ENCODE data around the gene SLC38A10. TPM values are rescaled to one million over a fixed set of nuclear protein-coding genes. Genes with fewer than 3 reads are reported as not detected.

SLC38A10 gene
- total and polyA plus RNA-seq, 2 of the 13 experiments (the other 11 are each of a cell fraction or from before 2014, with no cell fraction given): 23.4 to 55.8 TPM

DNA sequence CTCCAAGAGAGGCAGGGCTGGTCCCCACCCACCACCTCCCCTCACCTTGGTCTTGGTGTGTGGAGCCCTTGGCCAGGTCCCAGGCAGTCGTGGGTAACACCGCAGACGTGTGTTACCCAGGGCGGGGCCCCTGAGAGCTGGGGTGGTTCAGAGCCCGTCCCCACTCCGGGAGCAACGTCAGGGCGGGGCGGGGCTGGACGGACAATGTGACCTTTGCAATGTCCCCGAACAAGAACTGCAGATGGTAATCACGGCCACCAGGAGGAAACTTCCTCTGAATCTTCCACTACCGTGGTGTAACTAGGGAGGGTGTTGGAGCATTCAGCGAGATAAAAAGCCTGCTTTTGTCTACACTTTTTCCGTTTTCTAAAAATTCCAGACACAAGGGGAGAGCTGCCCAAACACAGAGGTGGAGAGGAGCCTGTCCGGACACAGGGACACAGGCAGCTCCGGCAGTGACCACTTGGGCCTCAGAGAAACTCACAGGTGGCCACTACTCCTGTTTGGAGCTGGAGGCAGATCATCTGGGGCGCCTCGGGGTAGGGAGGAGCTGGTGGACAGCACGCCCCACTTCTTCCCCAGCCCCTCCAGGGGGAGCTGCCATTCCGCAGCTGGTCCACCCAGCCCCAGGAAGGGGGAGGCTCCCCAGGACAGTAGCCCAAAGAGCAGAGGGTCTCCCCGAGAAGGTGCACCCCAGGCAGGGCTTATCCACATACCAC lies 14.2 kb upstream of the SLC38A10 start:
- in situ Hi-C loops (cut with HindIII; ENCODE audit: extremely low pct_ligation_motif_present, low pct_unique_long_range_greater_than_20kb): loop anchor here (5.0 kb wide), 1 partner anchor 88 kb away; the partner anchor contains the start of gene BAHCC1
- H3K36me3 ChIP-seq (replicated peaks in 1 of 2; ENCODE audit: control insufficient read depth in 1 of 2, insufficient read depth in 2 of 2, low read length in 2 of 2): no peaks in the 10 kb centered on the region
- WGBS (ENCODE audit: low lambda C conversion rate): 3% methylated on average over 14 of the region's 22 CpGs
- H3K4me2 ChIP-seq (ENCODE audit: low read depth, low read length): peak overlapping the region; percentile 98
- no peaks in the 10 kb centered on the region for H3K79me2 ChIP-seq (ENCODE audit: insufficient read depth, low read length)
- peak overlapping the region; percentile 32 for H3K27ac ChIP-seq (ENCODE audit: extremely low read length, insufficient read depth, low read length)
- FAIRE-seq (peak; percentile 99), ATAC-seq (peak; percentile 78), DNase-seq (ENCODE audit: low spot score) (peak; percentile 91)
- ChIA-PET CTCF (ENCODE audit: low intra/inter-chr PET ratio, low total read pairs) (interaction anchor here (0.7 to 1.4 kb wide), 4 partner anchors 25 to 175 kb away, joined by 3 to 6 read pairs (median 4); no protein-coding TSS in a partner anchor), POLR2A (interaction anchor here (0.8 to 4.4 kb wide), 12 partner anchors 10 to 175 kb away, joined by 3 to 23 read pairs (median 4); partner anchors contain the start of genes BAHCC1, CEP131 and SLC38A10)
- H3K9me3 ChIP-seq (ENCODE audit: low read length): no peaks in the 10 kb centered on the region
- peak overlapping the region; percentile 47 to 69 (median 50); a peak in 5 of 6 replicates for H3K4me3 ChIP-seq (replicated peaks in 1 of 3; ENCODE audit: insufficient read depth in 1 of 3, low read depth in 2 of 3, low read length in 3 of 3)
- peak overlapping the region; percentile 65 for H3K9ac ChIP-seq (ENCODE audit: insufficient read depth, low read depth, low read length)
- H2AFZ ChIP-seq (ENCODE audit: low read length): peak overlapping the region; percentile 91
- H3K4me1 ChIP-seq (ENCODE audit: insufficient read depth, low read length): peaks cover 53% of the 10 kb centered on the region
- H4K20me1 ChIP-seq (ENCODE audit: insufficient read depth, low read length): no peaks in the 10 kb centered on the region
- H3K27me3 ChIP-seq (ENCODE audit: control insufficient read depth in 1 of 2, insufficient read depth in 2 of 2, low read length in 2 of 2): peaks cover 19 to 53% of the 10 kb centered on the region in 2 experiments
- intact Hi-C loops (cut with micrococcal nuclease; ENCODE audit: unreplicated experiment): loop anchor here (5.0 kb wide), 1 partner anchor 78 kb away; no protein-coding TSS in a partner anchor
- no TSS peak for BruUV-seq (replicated peaks)
- TF ChIP-seq, protein P1, sequence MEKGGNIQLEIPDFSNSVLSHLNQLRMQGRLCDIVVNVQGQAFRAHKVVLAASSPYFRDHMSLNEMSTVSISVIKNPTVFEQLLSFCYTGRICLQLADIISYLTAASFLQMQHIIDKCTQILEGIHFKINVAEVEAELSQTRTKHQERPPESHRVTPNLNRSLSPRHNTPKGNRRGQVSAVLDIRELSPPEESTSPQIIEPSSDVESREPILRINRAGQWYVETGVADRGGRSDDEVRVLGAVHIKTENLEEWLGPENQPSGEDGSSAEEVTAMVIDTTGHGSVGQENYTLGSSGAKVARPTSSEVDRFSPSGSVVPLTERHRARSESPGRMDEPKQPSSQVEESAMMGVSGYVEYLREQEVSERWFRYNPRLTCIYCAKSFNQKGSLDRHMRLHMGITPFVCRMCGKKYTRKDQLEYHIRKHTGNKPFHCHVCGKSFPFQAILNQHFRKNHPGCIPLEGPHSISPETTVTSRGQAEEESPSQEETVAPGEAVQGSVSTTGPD (CRISPR knock-in tag; IDR thresholded peaks at IDR 0.05): no peak
- TF ChIP-seq NFAT5 (CRISPR knock-in tag; IDR thresholded peaks at IDR 0.05) (0 out of 2 replicates have a peak, but pooled peaks have one; percentile 55), THAP11 (CRISPR knock-in tag; IDR thresholded peaks at IDR 0.05) (0 out of 2 replicates have a peak, but pooled peaks have one; percentile 54), ZNF709 (CRISPR knock-in tag; IDR thresholded peaks at IDR 0.05) (peak; percentile 56; the same call in 1 of the 2 replicates), CTCF (CRISPR knock-in tag; IDR thresholded peaks at IDR 0.05) (peak; percentile 68), ZNF772 (CRISPR knock-in tag; IDR thresholded peaks at IDR 0.05) (0 out of 2 replicates have a peak, but pooled peaks have one; percentile 62), FOXA3 (CRISPR knock-in tag; IDR thresholded peaks at IDR 0.05) (peak; percentile 33; the same call in 1 of the 2 replicates), NFYB (CRISPR knock-in tag; IDR thresholded peaks at IDR 0.05) (no peak), MTA1 (CRISPR knock-in tag; IDR thresholded peaks at IDR 0.05; ENCODE audit: borderline replicate concordance) (0 out of 2 replicates have a peak, but pooled peaks have one; percentile 56), ZNF484 (CRISPR knock-in tag; IDR thresholded peaks at IDR 0.05; ENCODE audit: borderline replicate concordance, low read depth) (no peak), GATAD1 (CRISPR knock-in tag; IDR thresholded peaks at IDR 0.05) (0 out of 2 replicates have a peak, but pooled peaks have one; percentile 5)
- TF ChIP-seq, protein P2, sequence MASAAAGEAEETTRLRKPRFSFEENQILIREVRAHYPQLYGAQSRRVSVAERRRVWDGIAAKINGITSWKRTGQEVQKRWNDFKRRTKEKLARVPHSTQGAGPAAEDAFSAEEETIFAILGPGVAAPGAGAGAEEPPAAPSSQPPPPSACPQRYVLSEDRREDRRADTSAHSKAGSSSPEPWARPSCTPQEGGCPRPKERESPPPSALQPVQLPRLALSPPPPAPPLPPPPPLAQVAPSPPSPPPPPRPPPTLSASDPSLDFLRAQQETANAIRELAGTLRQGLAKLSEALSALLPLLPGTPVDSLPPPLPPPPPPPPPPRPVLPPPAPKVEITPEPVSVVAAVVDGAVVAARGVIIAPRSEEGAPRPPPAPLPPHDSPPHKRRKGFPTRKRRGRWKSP (CRISPR knock-in tag; IDR thresholded peaks at IDR 0.05): peak; percentile 57; the same call in 1 of the 2 replicates

Measured in HepG2 (cell line).